Measurements from ENCODE around the gene SCMH1.

GRCh38 chr1:41161846-41162245 is 80.3 kb downstream of the SCMH1 start:
- TF ChIP-seq, protein P1, sequence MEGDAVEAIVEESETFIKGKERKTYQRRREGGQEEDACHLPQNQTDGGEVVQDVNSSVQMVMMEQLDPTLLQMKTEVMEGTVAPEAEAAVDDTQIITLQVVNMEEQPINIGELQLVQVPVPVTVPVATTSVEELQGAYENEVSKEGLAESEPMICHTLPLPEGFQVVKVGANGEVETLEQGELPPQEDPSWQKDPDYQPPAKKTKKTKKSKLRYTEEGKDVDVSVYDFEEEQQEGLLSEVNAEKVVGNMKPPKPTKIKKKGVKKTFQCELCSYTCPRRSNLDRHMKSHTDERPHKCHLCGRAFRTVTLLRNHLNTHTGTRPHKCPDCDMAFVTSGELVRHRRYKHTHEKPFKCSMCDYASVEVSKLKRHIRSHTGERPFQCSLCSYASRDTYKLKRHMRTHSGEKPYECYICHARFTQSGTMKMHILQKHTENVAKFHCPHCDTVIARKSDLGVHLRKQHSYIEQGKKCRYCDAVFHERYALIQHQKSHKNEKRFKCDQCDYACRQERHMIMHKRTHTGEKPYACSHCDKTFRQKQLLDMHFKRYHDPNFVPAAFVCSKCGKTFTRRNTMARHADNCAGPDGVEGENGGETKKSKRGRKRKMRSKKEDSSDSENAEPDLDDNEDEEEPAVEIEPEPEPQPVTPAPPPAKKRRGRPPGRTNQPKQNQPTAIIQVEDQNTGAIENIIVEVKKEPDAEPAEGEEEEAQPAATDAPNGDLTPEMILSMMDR (IDR thresholded peaks at IDR 0.05) = no peak
- TF ChIP-seq POLR2A (IDR thresholded peaks at IDR 0.05) (no peak), POLR2AphosphoS5 (IDR thresholded peaks at IDR 0.05) (no peak)
